Liver (tissue), 9 donors: ENCODE results near the gene ZBTB49. TPM values are rescaled to one million over a fixed set of nuclear protein-coding genes. Genes with fewer than 3 reads are reported as not detected.

Source experiments
- DNase-seq: peaks from one replicate; pipeline ENCODE4 v3.0.0-alpha.2; 2017; ENCODE audit warnings: low spot score
- H3K27ac ChIP-seq, 2 donors: one replicate each; pipeline ENCODE4 v1.7.0; 2013; ENCODE audit warnings: inconsistent platforms in 2 of 2, low read length in 2 of 2, control low read depth in 1 of 2, low read depth in 1 of 2, mild to moderate bottlenecking in 1 of 2
- H3K27me3 ChIP-seq, 4 donors: one replicate each; pipeline versions ENCODE4 v1.6.1 to v1.7.0; 2013; ENCODE audit warnings: low read length in 3 of 4, inconsistent platforms in 1 of 4, mild to moderate bottlenecking in 1 of 4, moderate library complexity in 1 of 4; ENCODE audit not compliant: control insufficient read depth in 4 of 4, insufficient read depth in 4 of 4
- H3K36me3 ChIP-seq, 4 donors: one replicate each; pipeline versions ENCODE4 v1.6.1 to v1.7.0; 2013; ENCODE audit warnings: low read length in 3 of 4, mild to moderate bottlenecking in 3 of 4, low read depth in 1 of 4, moderate library complexity in 1 of 4; ENCODE audit not compliant: control insufficient read depth in 4 of 4, insufficient read depth in 3 of 4
- H3K4me1 ChIP-seq, 4 donors: one replicate each; pipeline versions ENCODE4 v1.6.1 to v1.7.0; 2013; ENCODE audit warnings: low read length in 3 of 4, mild to moderate bottlenecking in 3 of 4, moderate library complexity in 1 of 4; ENCODE audit not compliant: control insufficient read depth in 4 of 4, insufficient read depth in 4 of 4
- H3K4me3 ChIP-seq, 3 donors: one replicate each; pipeline versions ENCODE4 v1.6.1 to v1.7.0; 2013; ENCODE audit warnings: low read length in 3 of 3, control low read depth in 1 of 3, low read depth in 1 of 3, mild to moderate bottlenecking in 1 of 3
- H3K9ac ChIP-seq, 2 donors: one replicate each; pipeline ENCODE4 v1.7.0; 2013; ENCODE audit warnings: low read length in 2 of 2, mild to moderate bottlenecking in 2 of 2, moderate library complexity in 2 of 2, control low read depth in 1 of 2, low read depth in 1 of 2
- H3K9me3 ChIP-seq, 4 donors: one replicate each; pipeline versions ENCODE4 v1.6.1 to v1.7.0; 2013; ENCODE audit warnings: low read length in 3 of 4; ENCODE audit not compliant: control insufficient read depth in 4 of 4
- EGR1 ChIP-seq, 2 donors: IDR thresholded peaks; 2 replicates each; pipeline ENCODE4 v1.6.1; 2016 to 2018; ENCODE audit warnings: antibody characterized with exemption in 2 of 2, low read depth in 2 of 2
- FOXA1 ChIP-seq: IDR thresholded peaks from 2 replicates; pipeline ENCODE4 v1.6.1; 2016; ENCODE audit warnings: antibody characterized with exemption
- FOXA2 ChIP-seq: IDR thresholded peaks from 2 replicates; pipeline ENCODE4 v1.6.1; 2016; ENCODE audit warnings: antibody characterized with exemption
- HNF4A ChIP-seq, 2 donors: conservative IDR thresholded peaks; 2 replicates each; pipeline ENCODE4 v1.6.1; 2016; ENCODE audit warnings: antibody characterized with exemption in 2 of 2, mild to moderate bottlenecking in 2 of 2
- HNF4G ChIP-seq: IDR thresholded peaks from 2 replicates; pipeline ENCODE4 v1.6.1; 2016; ENCODE audit warnings: antibody characterized with exemption
- JUND ChIP-seq, 2 donors: IDR thresholded peaks; 2 replicates each; pipeline ENCODE4 v1.6.1; 2016; ENCODE audit warnings: antibody characterized with exemption in 2 of 2
- NR2F2 ChIP-seq: IDR thresholded peaks from 2 replicates; pipeline ENCODE4 v1.6.1; 2016; ENCODE audit warnings: antibody characterized with exemption
- RAD21 ChIP-seq, 2 donors: IDR thresholded peaks; 2 replicates each; pipeline ENCODE4 v1.6.1; 2016; ENCODE audit warnings: antibody characterized with exemption in 2 of 2, mild to moderate bottlenecking in 2 of 2
- RXRA ChIP-seq, 2 donors: IDR thresholded peaks; 2 replicates each; pipeline ENCODE4 v1.6.1; 2017 to 2018; ENCODE audit warnings: antibody characterized with exemption in 2 of 2, mild to moderate bottlenecking in 1 of 2
- SP1 ChIP-seq: IDR thresholded peaks from 2 replicates; pipeline ENCODE4 v1.6.1; 2018; ENCODE audit warnings: antibody characterized with exemption, mild to moderate bottlenecking
- TAF1 ChIP-seq: conservative IDR thresholded peaks from 2 replicates; pipeline ENCODE4 v1.6.1; 2016; ENCODE audit warnings: antibody characterized with exemption, mild to moderate bottlenecking
- YY1 ChIP-seq: IDR thresholded peaks from 2 replicates; pipeline ENCODE4 v1.6.1; 2016; ENCODE audit warnings: antibody characterized with exemption, mild to moderate bottlenecking
- WGBS: extraction: QIAGEN DNeasy Blood & Tissue Kit; methylation state at CpG from one replicate; pipeline ENCODE4 v1.1.7; 2013; 5-methylcytosine and 5-hydroxymethylcytosine counted together
- polyA plus RNA-seq, 2 donors: library from polyadenylated mRNA; stranded (reverse) in 1 of 2; unstranded in 1 of 2; fragments of 200-250 nt in 1 of 2; fragments of >200 nt in 1 of 2; fragmentation: Nextera tagmentation in 1 of 2; extraction: Ambion mirVana in 1 of 2; gene quantifications; one replicate each; pipeline versions ENCODE4 v1.2.1 to v1.2.3, GENCODE V29; 2013 to 2015
- total RNA-seq, 2 donors: library from RNA; depleted of rRNA; stranded (reverse); fragments of >200 nt; gene quantifications; one replicate each; pipeline ENCODE4 v1.2.3, GENCODE V29; 2014
- TF ChIP-seq, protein P1 (sequence below): IDR thresholded peaks from 2 replicates; pipeline ENCODE4 v1.6.1; 2016; ENCODE audit warnings: antibody characterized with exemption
- TF ChIP-seq, protein P2 (sequence below): IDR thresholded peaks from 2 replicates; pipeline ENCODE4 v1.6.1; 2016; ENCODE audit warnings: antibody characterized with exemption, mild to moderate bottlenecking
- TF ChIP-seq, protein P3 (sequence below): fragments of 150-350 bp; IDR thresholded peaks from 2 replicates; pipeline ENCODE4 v1.5.1; 2017; ENCODE audit warnings: improper control_type of control experiment, low read depth, low read length; ENCODE audit not compliant: missing input control
- TF ChIP-seq, protein P4 (sequence below): IDR thresholded peaks from 2 replicates; pipeline ENCODE4 v1.6.1; 2016; ENCODE audit warnings: antibody characterized with exemption
- TF ChIP-seq, protein P5 (sequence below): IDR thresholded peaks from 2 replicates; pipeline ENCODE4 v1.6.1; 2016; ENCODE audit warnings: antibody characterized with exemption
- donor health status: healthy.
- donor health status: healthy.
- donor health status: healthy.
- donor health status: healthy.
- donor health status: healthy.

Gene ZBTB49
- total and polyA plus RNA-seq, 4 donors, result 1.3 to 3.8 (median 2.0) TPM

DNA sequence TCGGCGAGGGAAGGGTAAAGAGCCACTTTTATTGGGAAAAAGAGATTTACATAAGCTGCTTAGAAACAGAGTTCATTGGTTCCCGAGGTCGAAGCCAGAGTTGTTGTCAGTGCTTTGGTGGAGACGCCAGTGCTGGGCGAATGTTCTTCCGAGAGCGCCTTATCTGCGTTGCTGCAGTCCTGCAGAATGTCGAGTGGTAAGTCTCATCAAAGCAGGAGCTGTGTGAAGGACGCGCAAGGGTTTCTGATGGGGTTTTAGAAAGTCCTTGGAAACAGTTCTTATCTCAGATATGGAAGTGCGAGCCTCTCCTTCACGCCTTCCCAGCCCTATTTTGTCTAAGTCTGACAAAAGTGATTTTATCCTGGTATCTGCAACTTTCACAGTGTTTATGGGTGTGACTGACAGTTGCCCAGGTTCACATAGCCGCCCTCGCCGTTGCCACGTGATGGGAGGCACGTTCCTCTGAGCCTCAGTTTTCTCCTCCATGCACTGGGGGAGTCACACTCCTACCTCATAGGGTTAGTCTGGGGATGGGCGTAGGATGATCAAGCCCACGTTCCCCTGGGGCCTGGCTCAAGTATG lies 49.5 kb downstream of the ZBTB49 start:
- DNase-seq, result no peak
- WGBS, result 63% methylated on average over 21 of the region's 21 CpGs
- no peaks in the 10 kb centered on the region for H3K36me3 ChIP-seq
- H3K9me3 ChIP-seq, result no peaks in the 10 kb centered on the region
- no peak overlapping the region for H3K27ac ChIP-seq
- TF ChIP-seq FOXA1 (no peak), RXRA (IDR thresholded peaks at IDR 0.05) (no peak), HNF4A (conservative IDR thresholded peaks at IDR 0.05) (no peak), HNF4G (no peak), EGR1 (IDR thresholded peaks at IDR 0.05; ENCODE audit: low read depth in 2 of 2) (no peak), RAD21 (IDR thresholded peaks at IDR 0.05) (no peak), JUND (IDR thresholded peaks at IDR 0.05) (no peak), NR2F2 (no peak), TAF1 (no peak), FOXA2 (no peak), SP1 (no peak), YY1 (no peak)
- TF ChIP-seq, protein P1, sequence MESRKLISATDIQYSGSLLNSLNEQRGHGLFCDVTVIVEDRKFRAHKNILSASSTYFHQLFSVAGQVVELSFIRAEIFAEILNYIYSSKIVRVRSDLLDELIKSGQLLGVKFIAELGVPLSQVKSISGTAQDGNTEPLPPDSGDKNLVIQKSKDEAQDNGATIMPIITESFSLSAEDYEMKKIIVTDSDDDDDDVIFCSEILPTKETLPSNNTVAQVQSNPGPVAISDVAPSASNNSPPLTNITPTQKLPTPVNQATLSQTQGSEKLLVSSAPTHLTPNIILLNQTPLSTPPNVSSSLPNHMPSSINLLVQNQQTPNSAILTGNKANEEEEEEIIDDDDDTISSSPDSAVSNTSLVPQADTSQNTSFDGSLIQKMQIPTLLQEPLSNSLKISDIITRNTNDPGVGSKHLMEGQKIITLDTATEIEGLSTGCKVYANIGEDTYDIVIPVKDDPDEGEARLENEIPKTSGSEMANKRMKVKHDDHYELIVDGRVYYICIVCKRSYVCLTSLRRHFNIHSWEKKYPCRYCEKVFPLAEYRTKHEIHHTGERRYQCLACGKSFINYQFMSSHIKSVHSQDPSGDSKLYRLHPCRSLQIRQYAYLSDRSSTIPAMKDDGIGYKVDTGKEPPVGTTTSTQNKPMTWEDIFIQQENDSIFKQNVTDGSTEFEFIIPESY, result no peak
- TF ChIP-seq, protein P2, sequence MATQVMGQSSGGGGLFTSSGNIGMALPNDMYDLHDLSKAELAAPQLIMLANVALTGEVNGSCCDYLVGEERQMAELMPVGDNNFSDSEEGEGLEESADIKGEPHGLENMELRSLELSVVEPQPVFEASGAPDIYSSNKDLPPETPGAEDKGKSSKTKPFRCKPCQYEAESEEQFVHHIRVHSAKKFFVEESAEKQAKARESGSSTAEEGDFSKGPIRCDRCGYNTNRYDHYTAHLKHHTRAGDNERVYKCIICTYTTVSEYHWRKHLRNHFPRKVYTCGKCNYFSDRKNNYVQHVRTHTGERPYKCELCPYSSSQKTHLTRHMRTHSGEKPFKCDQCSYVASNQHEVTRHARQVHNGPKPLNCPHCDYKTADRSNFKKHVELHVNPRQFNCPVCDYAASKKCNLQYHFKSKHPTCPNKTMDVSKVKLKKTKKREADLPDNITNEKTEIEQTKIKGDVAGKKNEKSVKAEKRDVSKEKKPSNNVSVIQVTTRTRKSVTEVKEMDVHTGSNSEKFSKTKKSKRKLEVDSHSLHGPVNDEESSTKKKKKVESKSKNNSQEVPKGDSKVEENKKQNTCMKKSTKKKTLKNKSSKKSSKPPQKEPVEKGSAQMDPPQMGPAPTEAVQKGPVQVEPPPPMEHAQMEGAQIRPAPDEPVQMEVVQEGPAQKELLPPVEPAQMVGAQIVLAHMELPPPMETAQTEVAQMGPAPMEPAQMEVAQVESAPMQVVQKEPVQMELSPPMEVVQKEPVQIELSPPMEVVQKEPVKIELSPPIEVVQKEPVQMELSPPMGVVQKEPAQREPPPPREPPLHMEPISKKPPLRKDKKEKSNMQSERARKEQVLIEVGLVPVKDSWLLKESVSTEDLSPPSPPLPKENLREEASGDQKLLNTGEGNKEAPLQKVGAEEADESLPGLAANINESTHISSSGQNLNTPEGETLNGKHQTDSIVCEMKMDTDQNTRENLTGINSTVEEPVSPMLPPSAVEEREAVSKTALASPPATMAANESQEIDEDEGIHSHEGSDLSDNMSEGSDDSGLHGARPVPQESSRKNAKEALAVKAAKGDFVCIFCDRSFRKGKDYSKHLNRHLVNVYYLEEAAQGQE, result no peak
- TF ChIP-seq, protein P3, sequence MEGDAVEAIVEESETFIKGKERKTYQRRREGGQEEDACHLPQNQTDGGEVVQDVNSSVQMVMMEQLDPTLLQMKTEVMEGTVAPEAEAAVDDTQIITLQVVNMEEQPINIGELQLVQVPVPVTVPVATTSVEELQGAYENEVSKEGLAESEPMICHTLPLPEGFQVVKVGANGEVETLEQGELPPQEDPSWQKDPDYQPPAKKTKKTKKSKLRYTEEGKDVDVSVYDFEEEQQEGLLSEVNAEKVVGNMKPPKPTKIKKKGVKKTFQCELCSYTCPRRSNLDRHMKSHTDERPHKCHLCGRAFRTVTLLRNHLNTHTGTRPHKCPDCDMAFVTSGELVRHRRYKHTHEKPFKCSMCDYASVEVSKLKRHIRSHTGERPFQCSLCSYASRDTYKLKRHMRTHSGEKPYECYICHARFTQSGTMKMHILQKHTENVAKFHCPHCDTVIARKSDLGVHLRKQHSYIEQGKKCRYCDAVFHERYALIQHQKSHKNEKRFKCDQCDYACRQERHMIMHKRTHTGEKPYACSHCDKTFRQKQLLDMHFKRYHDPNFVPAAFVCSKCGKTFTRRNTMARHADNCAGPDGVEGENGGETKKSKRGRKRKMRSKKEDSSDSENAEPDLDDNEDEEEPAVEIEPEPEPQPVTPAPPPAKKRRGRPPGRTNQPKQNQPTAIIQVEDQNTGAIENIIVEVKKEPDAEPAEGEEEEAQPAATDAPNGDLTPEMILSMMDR, result no peak
- TF ChIP-seq, protein P4, sequence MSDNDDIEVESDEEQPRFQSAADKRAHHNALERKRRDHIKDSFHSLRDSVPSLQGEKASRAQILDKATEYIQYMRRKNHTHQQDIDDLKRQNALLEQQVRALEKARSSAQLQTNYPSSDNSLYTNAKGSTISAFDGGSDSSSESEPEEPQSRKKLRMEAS, result no peak
- TF ChIP-seq, protein P5, sequence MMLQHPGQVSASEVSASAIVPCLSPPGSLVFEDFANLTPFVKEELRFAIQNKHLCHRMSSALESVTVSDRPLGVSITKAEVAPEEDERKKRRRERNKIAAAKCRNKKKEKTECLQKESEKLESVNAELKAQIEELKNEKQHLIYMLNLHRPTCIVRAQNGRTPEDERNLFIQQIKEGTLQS, result no peak
- H3K4me3 ChIP-seq, result no peak overlapping the region
- H3K4me1 ChIP-seq, result peaks cover 0 to 4% (median 0%) of the 10 kb centered on the region in 4 donors
- no peaks in the 10 kb centered on the region for H3K27me3 ChIP-seq
- H3K9ac ChIP-seq, result no peak overlapping the region
